ENCODE data around the gene TSEN15. TPM values are rescaled to one million over a fixed set of nuclear protein-coding genes. Genes with fewer than 3 reads are reported as not detected.

Gene TSEN15
- total RNA-seq, 1 donor from 2014 or later: 24.5 TPM

DNA sequence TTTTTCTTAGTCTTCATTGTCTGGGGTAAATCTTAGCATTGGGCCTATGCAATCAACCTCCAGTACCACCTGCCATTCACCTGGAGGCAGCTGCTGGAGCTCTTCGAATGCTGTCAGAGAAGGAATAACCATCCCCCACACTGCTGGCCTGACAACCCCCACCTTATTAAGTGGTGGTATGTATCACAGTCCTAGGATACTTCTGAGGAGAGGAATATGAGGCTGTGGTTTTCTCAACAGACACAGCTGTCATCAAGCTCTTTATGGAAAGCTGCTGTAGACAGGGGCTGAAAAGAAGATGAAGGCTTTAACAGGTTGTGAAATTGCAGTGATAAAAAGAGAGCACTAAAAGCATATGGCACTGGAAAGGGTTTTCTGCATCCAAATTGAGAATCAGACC, 61.7 kb downstream of the TSEN15 start:
- no peak for DNase-seq (ENCODE audit: extremely low spot score, unreplicated experiment)
- Mint-ChIP-seq H3K4me1 (ENCODE audit: unreplicated experiment) (no peaks in the 10 kb centered on the region), H3K27me3 (no peaks in the 10 kb centered on the region), H3K4me3 (no peak overlapping the region), H3K36me3 (peaks cover 3% of the 10 kb centered on the region), H3K27ac (no peak overlapping the region), H3K9me3 (no peaks in the 10 kb centered on the region)
- no peak for TF ChIP-seq CTCF (conservative IDR thresholded peaks at IDR 0.05)

GRCh38 chr1:184114818-184115398, 63.4 kb downstream of the TSEN15 start:
- no peak for DNase-seq (ENCODE audit: extremely low spot score, unreplicated experiment)

DNA sequence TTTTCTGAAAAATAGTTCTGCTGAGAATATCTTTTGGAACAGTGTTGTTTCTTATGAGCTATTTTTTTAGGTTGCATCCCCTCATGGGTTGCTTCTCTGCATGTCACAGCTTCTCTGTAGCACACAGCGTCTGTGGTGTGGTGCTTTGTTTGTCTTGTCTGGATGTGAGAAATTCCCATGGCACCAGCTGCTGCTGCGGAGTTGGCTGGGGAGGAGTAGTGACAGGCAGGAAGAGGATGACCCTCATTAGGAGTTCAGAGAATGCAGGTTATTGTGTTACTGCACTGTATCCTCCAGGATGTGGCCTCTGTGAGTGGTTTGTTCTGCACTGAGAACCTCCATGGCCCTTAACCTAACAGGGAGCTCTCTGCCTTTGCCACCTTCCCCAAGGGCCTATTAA, 64.8 kb downstream of the TSEN15 start:
- no peaks in the 10 kb centered on the region for H3K4me1 Mint-ChIP-seq (ENCODE audit: unreplicated experiment)
- no peak overlapping the region for H3K27ac Mint-ChIP-seq
- no peaks in the 10 kb centered on the region for H3K27me3 Mint-ChIP-seq
- H3K9me3 Mint-ChIP-seq: no peaks in the 10 kb centered on the region
- no peak for TF ChIP-seq CTCF (conservative IDR thresholded peaks at IDR 0.05)
- no peaks in the 10 kb centered on the region for H3K36me3 Mint-ChIP-seq
- H3K4me3 Mint-ChIP-seq: no peak overlapping the region
- DNase-seq (ENCODE audit: extremely low spot score, unreplicated experiment): no peak

More at GRCh38 chr1:184114818-184115398, 63.4 kb downstream of the TSEN15 start:
- no peak overlapping the region for H3K4me3 Mint-ChIP-seq
- no peaks in the 10 kb centered on the region for H3K9me3 Mint-ChIP-seq
- peaks cover 3% of the 10 kb centered on the region for H3K36me3 Mint-ChIP-seq
- no peaks in the 10 kb centered on the region for H3K4me1 Mint-ChIP-seq (ENCODE audit: unreplicated experiment)
- no peak overlapping the region for H3K27ac Mint-ChIP-seq
- no peak for TF ChIP-seq CTCF (conservative IDR thresholded peaks at IDR 0.05)
- H3K27me3 Mint-ChIP-seq: no peaks in the 10 kb centered on the region

- no peaks in the 10 kb centered on the region for H3K27me3 Mint-ChIP-seq
- TF ChIP-seq CTCF (conservative IDR thresholded peaks at IDR 0.05): no peak
- no peaks in the 10 kb centered on the region for H3K9me3 Mint-ChIP-seq
- no peaks in the 10 kb centered on the region for H3K36me3 Mint-ChIP-seq
- H3K27ac Mint-ChIP-seq: no peak overlapping the region
- no peaks in the 10 kb centered on the region for H3K4me1 Mint-ChIP-seq (ENCODE audit: unreplicated experiment)
- H3K4me3 Mint-ChIP-seq: no peak overlapping the region
- DNase-seq (ENCODE audit: extremely low spot score, unreplicated experiment): no peak
Measured at GRCh38 chr1:184118046-184118445, 66.5 kb downstream of the TSEN15 start.

Other genes starting within 250 kb of the TSEN15 start
- gene RGL1, start 246.6 kb upstream of the TSEN15 start, total RNA-seq (ENCODE audit: low replicate concordance): 9.5 and 17.0 TPM in 2 replicates
- gene COLGALT2, start 14.0 kb upstream of the TSEN15 start, total RNA-seq (ENCODE audit: low replicate concordance): 1.4 and 4.8 TPM in 2 replicates

Data from type B pancreatic cell (in vitro differentiated cells).